NCI-H526 (cell line): ENCODE data around the gene DCHS1.

Experiments
- DNase-seq, 2 experiments: peaks; one replicate each; lab custom pipeline; 2025; lab: John Stamatoyannopoulos, UW

DCHS1 gene

DNA sequence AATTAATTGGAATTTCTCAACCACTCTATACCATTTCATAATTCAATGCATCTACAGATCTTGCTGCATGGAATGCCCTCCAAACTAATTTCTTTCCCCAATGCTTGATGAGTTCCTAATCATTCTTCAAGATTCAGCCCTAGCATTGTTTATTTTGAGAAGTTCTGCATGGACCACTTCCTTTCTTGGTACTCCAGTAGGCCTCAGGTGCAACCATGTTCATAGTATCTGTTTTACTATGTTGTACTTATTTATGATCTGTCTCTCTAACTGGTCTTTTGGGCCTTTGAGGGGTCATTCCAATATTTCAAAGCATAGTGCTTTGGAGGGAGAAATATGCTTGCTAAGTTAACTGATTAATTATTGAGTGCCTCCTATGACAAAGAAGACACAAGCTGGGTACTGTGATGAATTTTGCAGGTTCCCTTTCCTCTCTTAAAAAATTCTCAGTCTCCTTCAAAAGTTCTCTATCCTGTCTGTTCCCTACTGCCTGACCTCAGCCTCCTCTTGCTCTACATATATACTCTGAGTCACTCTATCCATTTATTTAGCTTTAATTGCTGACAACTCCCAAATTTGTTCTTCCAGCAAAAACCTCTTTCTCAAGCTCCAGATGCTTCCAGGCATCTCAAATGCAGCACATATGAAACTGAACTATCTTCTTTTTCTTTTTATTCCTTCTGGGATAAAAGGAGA is 18.1 kb upstream of the DCHS1 start:
- DNase-seq: no peak

DNA sequence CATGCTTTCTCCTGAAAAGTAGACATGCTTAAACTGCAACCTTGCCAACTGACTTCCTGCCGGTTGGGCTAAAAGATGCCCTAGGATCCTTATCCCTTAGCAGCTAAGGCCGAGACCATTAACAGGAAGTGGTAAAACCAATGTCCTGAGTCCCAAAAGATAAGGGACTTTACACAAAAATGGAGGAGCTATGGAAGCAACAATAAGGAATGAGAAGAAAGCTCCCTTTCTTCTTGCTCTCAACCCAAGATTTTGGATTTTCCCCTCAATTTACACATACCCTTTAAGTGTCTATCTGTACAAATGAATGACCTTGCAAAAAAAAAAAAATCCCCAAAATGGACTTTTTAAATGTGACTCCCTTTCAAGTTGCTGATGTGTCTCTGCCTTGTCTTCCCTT is 16.4 kb upstream of the DCHS1 start:
- no peak for DNase-seq

DNA sequence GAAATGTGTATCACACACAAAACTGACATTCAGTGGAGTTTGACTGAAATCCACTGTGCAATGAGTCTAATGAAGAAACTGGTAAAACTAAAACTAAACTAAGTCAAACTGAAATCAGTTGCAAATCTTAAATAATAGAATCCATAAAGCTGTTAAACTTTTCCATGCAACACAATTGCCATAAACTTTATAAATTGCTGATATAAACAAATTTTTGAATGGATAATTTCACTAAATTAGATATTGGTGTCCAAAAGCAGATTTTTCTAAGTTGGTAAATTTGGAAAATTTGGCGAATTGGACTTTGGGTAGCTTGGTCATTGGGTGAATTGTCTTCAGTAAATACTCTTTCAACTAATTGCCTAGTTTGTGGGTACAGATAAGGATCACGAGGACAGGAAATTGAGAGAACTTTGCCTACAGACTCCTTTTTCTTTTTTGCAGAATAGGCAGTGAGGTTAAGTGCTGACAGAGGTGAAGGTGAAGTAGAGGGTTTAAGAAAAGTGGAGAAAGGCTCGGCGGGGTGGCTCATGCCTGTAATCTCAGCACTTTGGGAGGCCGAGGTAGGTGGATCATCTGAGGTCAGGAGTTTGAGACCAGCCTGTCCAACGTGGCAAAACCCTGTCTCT is 14.7 kb upstream of the DCHS1 start:
- no peak for DNase-seq

DNA sequence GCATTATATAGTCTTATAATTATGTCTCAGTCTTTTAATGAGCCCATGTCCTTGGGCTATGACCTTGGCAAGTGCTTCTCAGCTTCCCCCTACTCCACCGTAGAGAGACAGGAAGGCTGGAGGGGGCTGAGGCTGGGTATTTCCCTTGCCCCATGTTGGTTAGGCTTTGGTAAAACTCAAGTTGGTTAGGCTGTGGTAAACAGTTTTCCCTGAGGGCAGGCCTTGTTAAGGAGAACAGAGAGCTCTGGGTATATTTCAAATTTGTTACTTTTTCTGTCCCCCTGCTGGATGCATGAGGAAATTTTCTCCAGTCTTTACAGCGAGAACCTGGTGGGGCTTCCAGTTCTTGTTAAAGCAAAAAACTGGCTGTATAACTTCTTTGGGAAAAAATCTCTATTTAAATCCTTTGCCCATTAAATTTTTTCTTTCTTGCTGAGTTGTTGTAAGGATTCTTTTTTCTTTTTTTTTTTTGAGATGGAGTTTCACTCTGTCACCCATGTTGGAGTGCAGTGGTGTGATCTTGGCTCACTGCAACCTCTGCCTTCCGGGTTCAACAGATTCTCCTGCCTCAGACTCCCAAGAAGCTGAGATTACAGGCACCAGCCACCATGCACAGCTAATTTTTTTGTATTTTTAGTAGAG is 12.2 kb upstream of the DCHS1 start:
- peak; percentile 15 to 51 for DNase-seq

DNA sequence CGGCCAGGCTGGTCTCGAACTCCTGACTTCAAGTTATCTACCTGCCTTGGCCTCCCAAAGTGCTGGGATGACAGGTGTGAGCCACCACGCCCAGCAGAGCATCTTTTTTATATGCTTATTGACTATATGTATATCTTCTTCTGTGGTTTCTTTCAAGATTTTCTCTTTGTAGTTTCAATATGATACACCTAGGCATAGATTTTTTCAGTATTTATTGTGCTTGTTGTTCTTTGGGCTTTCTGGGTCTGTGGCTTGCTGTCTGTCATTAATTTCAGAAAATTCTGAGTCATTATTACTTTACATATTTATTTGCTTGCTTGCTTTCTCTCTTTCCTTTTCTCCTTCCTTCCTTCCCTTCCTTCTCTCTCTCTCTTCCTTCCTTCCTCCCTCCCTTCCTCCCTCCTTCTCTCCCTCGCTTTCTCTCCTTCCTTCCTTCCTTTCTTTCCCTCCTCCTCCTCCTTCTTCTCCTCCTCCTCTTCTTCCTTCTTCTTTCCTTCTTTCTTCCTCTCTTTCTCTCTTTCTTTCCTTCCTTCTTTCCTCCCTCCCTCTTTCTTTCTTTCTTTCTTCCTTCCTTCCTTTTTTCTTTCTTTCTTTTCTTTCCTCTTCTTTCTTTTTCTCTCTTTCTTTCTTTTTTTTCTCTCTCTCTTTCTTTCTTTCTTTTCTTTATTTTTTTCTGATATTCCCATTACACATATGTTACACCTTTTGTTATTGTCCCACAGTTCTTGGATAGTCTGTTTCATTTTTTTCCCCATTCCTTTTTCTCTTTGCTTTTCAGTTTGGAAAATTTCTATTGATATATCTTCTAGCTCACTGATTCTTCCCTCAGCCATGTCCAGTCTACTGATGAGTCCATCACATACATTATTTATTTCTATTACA is 10.9 kb upstream of the DCHS1 start:
- no peak for DNase-seq

DNA sequence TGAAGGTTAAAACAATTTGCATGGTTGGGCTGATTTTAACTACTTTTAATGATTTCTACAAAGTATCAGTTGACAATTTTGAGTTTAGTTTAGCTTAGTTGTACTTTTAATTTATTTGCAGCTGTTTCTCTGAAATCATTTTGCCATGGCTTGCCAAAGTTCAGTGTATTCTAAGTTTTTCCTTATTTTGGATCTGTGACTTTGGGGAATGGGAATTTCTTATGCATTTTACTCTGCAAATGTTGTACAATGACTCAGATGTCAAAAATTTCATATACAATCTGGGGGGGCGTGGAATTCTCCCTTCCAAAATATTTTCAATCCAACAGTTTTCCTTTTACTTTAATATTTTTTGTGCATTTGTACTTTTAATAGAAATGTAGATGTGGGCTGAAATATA is 8.9 kb upstream of the DCHS1 start:
- DNase-seq: no peak

DNA sequence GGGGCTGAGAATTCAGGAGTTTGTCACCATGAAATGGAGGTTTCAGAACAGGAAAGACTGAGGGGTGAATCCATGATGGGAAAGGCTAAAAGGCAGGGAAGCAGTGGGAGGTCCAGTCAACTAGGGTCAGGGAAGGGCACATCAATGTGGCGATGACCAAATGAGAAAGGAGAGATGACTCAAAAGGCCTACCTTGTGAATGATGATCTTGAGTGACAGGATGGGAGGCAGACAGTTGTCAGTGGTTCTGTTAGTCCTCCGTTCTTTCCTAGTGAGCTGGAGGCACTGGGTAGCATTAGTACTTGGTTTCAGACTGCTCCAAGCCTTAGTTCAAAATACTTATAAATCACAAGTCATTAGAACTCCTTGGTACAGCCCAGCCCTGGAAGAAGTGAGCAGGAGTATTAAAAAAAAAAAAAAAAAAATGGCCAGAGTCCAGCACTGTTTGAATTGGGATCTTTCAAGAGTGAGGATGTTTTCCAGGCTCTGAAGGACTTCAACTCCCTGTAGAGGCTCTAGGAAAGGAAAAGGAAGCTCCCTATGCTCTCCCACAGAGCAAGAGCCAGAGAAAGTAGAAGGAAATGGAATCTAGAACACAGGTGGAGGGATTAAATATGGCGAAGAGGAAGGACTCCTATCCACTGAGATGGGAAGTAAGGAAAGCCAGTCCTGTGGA is 8.3 kb upstream of the DCHS1 start:
- no peak for DNase-seq

DNA sequence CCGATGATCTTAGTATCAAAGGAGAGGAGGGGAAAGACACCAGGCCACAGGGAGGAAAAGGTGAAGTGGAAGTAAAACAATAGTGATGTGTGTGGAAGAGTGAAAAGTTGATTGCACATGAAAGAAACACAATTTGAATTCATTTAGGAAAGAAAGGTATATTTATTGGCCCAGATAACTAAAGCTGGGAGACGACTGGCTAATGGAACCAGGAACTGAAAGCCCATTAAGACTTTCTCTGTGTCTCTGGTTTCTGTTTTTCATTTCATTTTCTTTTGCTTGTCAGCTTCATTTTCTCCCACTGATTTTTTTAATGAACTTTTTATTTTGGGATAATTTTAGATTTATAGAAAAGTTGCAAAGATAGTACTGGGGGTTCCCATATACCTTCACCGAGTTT is 5.1 kb upstream of the DCHS1 start:
- DNase-seq: no peak

DNA sequence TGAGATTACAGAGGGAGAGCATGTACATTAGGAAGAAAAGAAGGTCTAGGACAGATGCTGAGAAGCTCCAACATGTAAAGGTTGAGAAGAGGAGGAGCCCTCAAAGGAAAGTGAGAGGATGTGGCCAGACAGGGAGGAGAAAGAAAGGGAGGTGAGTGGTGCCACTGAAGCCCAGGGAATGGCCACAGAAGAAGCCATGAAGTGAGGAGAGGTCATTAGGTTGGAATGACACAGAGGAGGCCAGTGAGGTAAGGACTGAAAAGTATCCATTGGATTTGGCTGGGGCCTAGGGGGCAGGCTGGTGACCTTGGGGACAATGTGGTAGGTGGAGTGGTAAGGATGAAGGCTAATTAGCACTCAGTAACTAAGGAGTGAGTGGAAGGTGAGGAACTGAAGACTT is 3.0 kb upstream of the DCHS1 start:
- DNase-seq: no peak

DNA sequence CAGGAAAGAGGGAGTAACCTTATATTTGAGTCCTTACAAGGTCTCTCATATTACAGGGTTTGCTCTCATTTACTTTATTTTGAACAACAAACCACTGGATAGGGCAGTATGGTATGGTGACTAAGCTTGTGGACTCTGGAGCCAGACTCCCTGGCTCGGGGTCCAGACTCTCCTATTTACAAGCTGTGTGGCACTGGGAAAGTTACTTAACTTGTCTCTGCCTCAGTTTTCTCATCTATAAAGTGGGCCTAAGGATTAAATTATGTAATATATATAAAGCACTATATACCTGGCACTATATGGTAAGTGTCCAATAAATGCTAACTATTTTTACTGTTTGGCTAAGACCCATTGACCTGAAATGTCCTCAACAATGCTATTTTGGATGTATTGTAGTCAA is 1.7 kb upstream of the DCHS1 start:
- no peak for DNase-seq

DNA sequence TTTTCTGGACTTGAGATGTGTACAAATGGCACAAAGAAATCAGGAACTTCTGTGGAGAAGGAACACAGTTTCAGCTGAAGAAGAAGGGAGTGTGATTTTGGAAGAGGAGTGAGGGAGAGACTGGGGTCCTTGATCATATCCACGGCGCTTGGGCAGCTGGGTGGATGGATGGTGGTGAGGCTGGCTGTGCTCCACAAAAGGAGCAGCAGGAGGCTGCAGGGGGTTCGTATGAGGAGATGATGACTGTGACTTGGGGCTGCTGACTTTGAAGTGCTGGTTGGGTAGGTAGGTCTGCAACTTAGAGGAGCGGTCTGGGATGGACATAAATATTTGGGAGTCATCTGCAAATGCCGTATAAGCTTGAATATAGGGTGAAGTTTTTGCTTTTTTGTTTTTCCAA is 1.3 kb upstream of the DCHS1 start:
- DNase-seq: no peak

DNA sequence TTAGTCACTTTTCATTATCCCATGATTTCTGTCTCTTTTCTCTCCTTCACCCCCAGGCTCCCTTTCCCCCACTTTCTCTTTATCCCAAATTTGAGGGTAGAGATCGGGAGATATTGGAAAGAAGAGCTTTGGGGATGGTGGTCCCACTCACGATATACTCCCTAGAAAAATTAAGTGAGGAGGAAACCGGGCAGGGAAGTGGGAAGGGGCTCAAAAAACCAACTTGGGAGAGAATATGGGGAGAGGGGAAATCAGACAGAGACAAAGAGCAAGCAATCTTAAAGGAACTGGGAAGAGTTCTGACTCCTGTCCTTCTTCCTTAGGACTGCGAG is 941 bp upstream of the DCHS1 start:
- DNase-seq: no peak

DNA sequence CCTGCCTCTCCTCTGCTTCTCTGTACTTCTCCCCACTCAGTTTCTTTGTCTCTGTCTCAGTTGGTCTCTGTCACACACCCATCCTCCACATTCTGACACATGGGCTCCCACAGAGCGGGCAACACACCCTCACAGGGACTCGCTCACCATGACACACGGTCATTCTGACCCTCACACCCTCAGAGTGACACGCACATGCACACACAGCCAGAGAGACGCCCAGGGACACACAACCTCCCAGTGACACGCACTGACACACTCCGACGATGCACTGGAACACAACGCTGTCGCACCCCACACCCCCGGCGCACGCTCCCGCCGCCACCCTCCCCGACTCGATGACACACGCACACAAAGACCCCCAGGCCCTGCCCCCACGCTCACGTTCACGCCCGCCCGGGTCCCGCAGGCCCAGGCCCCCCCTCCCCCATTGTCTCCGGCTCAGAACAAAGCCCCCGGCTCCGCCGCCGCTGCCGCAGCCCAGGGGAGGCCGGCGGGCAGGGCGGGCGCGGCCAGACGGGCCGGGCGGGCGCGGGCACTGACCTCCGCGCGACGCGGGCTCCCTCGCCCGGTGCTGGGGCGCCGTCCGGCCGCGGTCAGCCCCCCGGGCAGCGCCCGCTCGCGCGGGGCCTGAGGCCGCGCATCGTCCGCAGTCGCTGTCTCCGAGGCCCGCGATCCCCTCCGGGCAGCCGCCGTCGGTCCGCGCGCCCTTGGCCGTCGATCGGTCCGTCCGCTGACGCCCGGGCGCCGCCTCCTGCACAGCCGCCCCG is 404 bp downstream of the DCHS1 start:
- peak in 1 of 2 experiments; percentile 57 for DNase-seq

DNA sequence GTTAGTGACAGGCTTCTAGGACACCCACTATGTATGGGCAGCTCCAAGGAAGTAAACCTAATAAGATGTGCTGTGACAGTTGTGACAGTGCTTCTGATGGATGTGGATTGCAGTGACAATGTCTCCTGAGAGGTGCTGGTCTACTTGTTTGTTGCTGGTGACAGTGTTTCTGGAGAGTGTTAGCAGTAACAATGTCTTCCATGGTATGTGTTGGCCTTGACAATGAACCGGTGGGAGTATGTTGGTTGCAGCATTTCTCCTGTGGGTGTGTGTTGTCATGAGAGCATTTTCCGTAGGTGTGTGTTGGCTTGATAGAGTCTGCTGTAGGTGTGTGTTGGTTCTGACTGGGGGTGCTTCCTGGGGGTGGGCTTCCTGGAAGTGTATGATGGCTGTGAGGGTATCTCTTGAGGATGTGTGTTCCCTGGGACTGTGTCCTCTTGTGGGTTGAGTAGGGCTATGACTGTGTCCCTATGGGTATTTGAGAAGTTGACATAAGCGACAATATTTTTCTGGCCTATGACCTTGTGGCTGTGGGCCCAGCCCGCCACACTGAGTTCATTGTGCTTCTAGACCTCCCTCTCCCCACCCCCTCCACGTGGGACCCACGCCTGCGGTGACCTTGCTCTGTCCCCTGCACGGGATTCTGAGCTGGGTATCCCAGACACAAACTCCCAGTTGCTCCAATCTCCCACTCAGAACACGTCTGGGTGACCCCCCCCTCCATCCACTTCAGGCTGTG is 1.2 kb downstream of the DCHS1 start:
- DNase-seq: no peak

DNA sequence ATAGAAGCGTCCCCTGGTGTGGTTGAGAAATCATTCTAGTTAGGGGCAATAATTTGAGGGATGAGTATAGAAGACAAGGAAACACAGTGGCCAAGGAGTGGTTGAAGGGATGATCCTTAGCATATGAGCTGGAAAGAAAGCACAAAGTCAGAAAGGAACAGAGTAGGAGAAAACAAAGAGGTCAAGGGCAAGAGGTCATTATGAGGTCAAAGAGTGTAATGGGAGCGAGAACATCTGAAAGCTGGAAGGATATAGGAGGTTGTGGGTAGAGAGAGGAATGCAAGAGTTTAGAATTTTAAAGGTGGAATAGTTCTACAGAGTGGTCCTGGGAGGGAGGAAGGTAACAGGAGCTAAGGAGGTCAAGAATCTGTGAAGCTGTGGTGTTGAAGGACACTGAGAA is 2.0 kb downstream of the DCHS1 start:
- DNase-seq: no peak

DNA sequence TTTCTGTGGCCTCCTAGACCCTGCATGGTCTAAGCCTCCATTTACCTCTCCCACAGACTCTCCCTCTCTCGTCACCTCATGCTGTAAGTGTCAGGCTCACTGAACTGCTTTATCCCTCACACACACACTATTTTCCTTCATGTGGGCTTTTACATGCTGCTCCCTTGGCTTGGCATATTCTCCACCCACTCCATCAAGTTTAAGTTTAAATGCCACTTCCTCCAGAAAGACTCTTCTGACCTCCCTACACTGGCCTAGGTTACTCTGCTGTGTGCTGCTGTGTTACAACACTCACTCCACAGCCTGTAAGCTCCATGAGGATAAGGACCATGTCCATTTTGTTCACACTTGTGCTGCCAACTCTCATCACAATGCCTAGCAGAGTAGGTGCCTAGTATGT is 2.5 kb downstream of the DCHS1 start:
- DNase-seq: no peak

DNA sequence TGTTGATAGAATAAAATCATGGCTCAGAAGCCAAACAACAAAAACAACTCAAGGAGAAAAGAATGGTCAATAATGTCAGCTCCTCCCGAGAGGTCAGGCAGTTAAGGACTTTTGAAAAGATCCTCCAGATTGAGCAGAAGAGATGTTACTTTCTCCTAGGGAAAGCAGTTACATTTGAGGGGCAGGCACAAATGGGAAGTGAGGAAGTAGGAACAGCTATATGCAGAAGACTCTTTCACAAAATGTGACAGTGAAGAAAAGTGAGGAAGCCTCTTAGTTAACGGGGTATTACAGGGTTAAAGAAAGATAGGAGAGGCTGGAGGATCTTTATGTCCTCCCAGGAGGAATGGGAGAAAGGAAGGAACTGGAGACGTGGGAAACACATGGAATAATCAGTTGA is 3.4 kb downstream of the DCHS1 start:
- DNase-seq: no peak

DNA sequence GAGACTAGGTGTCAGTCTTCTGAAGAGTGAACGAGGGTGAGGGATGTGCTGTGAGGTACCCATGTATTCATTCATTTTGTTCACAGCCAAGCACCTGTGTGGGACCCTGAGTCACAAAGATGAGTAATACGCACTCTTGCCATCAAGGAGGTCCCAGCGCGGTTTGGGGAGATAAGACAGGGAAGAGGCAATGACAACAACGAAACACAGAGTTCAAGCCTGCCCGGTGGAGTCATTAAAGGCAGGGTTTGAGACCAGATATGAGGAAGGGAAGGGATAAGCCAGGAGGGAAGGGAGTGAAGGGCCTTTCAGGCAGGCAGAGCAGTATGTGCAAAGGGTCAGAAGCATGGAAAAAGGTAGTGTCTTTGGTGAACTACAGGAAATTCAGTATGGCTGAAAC is 4.6 kb downstream of the DCHS1 start:
- DNase-seq: no peak

DNA sequence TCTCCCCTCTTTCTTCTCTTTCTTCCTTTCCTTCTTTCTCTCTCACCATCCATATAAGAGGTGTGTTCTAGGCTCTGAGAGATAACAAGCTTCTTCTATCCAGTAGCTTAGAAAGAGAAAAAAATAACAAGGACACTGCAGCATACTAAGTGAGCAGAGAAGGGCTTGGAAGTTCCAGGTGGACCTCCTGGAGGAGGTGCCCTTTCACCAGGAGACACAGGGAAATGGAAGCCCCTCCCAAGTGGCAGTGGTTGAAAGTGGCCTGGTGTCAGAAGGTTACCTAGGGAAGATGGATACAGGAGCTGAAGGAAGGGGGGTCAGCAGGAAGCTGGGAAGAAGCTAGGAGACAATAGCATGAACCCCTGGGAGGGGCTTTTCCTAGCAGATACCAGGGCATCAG is 5.5 kb downstream of the DCHS1 start:
- DNase-seq: no peak

DNA sequence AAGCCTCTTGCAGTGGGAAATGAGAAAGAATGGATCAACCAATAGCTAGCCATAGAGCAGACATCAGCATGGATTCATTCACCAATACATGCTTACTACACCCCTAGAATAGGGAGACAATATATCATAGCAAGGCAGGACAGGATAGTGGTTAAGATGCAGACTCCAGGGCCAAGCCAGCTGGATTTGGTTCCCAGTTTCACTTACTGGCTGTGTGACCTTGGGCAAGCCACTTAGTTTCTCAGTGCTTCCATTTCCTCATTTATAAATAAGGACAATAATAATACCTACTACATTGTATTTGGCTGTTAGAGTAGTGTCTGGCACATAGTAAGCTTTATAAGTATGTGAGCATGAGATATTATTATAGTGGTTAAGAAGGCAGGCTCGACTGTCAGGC is 7.1 kb downstream of the DCHS1 start:
- no peak for DNase-seq

DNA sequence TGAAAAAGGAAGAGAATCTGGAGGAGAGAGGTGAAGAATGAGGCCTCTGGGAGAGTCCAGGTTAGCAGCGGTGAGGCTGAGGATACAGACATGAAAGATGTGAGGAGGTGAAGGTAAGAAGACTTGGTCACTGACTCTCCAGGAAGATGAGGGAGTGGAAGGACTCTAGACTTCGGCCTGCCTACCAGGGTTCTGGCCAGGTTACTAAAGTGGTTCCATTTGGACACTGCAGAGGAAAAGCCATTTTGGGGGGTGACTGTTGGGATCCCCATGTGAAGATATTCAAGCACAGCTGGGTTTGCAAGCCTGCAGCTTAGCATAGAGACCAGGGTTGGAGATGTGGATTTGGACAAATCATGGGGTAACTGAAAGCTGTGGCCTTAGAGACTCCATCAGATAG is 7.8 kb downstream of the DCHS1 start:
- no peak for DNase-seq
